Gastroesophageal sphincter (tissue), 3 donors: ENCODE measurements around the gene RIPOR2.

Source experiments
- CTCF ChIP-seq, 4 experiments: fragments of 200-600 bp in 2 of 4; fragments of 450-650 bp in 2 of 4; sonication (generic) in 1 of 4; IDR thresholded peaks; one replicate each; pipeline ENCODE4 v1.5.1; 2017 to 2019; ENCODE audit warnings: antibody characterized with exemption in 4 of 4, mild to moderate bottlenecking in 2 of 4, moderate library complexity in 2 of 4
- EP300 ChIP-seq: sonication (generic); formaldehyde crosslinking; IDR thresholded peaks from one replicate; pipeline ENCODE4 v1.6.1; 2017; ENCODE audit warnings: antibody characterized with exemption, mild to moderate bottlenecking
- POLR2A ChIP-seq, 2 donors: fragments of 450-650 bp; IDR thresholded peaks; one replicate each; pipeline ENCODE4 v1.6.1; 2017; ENCODE audit warnings: antibody characterized with exemption in 2 of 2, mild to moderate bottlenecking in 2 of 2, moderate library complexity in 1 of 2
- POLR2AphosphoS5 ChIP-seq: sonication (generic); formaldehyde crosslinking; IDR thresholded peaks from one replicate; pipeline ENCODE4 v1.6.1; 2017; ENCODE audit warnings: antibody characterized with exemption

- TF ChIP-seq CTCF (IDR thresholded peaks at IDR 0.05), result no peak
- no peak for TF ChIP-seq POLR2AphosphoS5
- no peak for TF ChIP-seq POLR2A (IDR thresholded peaks at IDR 0.05)
- no peak for TF ChIP-seq EP300
Measured at GRCh38 chr6:24780206-24780605, 155.6 kb downstream of the RIPOR2 start.
